ENCODE results near the gene RFX1. TPM values are rescaled to one million over a fixed set of nuclear protein-coding genes. Genes with fewer than 3 reads are reported as not detected.

RFX1 gene
- total RNA-seq, 1 experiment from 2014 or later, result 20.4 TPM

DNA sequence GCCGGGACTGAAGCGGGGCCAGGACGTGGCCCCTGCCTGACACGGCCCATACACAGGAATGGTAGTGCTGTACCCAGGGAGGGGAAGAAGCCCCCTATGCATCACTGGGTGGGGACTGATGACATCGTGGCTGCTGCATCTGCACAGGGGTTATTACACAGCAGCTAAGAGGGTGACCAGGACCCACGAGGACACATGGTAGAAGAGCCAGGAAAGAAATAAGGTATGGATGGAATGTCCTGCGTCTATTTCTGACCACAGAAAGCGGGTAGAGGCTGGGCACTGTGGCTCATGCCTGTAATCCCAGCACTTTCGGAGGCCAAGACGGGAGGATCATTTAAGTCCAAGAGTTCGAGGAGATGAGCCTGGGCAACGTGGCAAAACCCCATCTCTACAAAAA is 29.7 kb downstream of the RFX1 start (continued):
- TF ChIP-seq, protein P1, sequence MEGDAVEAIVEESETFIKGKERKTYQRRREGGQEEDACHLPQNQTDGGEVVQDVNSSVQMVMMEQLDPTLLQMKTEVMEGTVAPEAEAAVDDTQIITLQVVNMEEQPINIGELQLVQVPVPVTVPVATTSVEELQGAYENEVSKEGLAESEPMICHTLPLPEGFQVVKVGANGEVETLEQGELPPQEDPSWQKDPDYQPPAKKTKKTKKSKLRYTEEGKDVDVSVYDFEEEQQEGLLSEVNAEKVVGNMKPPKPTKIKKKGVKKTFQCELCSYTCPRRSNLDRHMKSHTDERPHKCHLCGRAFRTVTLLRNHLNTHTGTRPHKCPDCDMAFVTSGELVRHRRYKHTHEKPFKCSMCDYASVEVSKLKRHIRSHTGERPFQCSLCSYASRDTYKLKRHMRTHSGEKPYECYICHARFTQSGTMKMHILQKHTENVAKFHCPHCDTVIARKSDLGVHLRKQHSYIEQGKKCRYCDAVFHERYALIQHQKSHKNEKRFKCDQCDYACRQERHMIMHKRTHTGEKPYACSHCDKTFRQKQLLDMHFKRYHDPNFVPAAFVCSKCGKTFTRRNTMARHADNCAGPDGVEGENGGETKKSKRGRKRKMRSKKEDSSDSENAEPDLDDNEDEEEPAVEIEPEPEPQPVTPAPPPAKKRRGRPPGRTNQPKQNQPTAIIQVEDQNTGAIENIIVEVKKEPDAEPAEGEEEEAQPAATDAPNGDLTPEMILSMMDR (IDR thresholded peaks at IDR 0.05), result no peak
- no peak for TF ChIP-seq ZNF416 (CRISPR knock-in tag; IDR thresholded peaks at IDR 0.05)

DNA sequence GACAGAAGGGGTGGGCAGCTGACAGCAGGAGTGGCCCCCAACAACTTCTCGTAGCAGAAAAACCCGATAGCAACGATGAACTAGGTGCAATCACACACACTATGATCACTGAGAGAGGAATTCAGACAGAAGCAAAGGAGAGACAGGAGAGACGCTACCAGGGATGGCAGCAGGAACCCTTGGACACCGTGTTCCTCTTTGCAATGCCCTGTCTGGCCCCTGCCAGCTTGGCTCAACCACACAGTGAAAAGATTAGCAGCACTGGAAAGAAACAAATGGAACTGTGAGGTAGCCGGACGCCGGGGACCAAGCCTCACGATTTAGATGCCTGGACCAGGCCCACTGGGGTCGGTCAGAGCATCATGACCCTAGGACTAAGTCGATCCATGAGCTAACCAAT is 30.2 kb downstream of the RFX1 start:
- CTCF ChIA-PET, result interaction anchor here (0.6 kb wide), 1 partner anchor 1033 kb away, joined by 4 read pairs; no protein-coding TSS in a partner anchor
- Mint-ChIP-seq H3K4me3 (no peak overlapping the region), H3K9me3 (no peaks in the 10 kb centered on the region), H3K4me1 (peaks cover 18% of the 10 kb centered on the region), H3K27ac (peak overlapping the region; percentile 70), H3K27me3 (ENCODE audit: low read depth) (no peaks in the 10 kb centered on the region), H3K36me3 (peaks cover 3% of the 10 kb centered on the region; the same call in 1 of the 2 replicates)
- POLR2A ChIA-PET, result no interaction called here
- DNase-seq (ENCODE audit: low spot score), result no peak
- no peak for ATAC-seq
- TF ChIP-seq, protein P2, sequence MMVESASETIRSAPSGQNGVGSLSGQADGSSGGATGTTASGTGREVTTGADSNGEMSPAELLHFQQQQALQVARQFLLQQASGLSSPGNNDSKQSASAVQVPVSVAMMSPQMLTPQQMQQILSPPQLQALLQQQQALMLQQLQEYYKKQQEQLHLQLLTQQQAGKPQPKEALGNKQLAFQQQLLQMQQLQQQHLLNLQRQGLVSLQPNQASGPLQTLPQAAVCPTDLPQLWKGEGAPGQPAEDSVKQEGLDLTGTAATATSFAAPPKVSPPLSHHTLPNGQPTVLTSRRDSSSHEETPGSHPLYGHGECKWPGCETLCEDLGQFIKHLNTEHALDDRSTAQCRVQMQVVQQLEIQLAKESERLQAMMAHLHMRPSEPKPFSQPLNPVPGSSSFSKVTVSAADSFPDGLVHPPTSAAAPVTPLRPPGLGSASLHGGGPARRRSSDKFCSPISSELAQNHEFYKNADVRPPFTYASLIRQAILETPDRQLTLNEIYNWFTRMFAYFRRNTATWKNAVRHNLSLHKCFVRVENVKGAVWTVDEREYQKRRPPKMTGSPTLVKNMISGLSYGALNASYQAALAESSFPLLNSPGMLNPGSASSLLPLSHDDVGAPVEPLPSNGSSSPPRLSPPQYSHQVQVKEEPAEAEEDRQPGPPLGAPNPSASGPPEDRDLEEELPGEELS (CRISPR knock-in tag; IDR thresholded peaks at IDR 0.05), result no peak
- TF ChIP-seq, protein P3, sequence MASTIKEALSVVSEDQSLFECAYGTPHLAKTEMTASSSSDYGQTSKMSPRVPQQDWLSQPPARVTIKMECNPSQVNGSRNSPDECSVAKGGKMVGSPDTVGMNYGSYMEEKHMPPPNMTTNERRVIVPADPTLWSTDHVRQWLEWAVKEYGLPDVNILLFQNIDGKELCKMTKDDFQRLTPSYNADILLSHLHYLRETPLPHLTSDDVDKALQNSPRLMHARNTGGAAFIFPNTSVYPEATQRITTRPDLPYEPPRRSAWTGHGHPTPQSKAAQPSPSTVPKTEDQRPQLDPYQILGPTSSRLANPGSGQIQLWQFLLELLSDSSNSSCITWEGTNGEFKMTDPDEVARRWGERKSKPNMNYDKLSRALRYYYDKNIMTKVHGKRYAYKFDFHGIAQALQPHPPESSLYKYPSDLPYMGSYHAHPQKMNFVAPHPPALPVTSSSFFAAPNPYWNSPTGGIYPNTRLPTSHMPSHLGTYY (CRISPR knock-in tag; IDR thresholded peaks at IDR 0.05), result no peak
- TF ChIP-seq IRF2 (CRISPR knock-in tag; IDR thresholded peaks at IDR 0.05; ENCODE audit: borderline replicate concordance, low read depth), result no peak
- no peak for TF ChIP-seq FOXJ3 (CRISPR knock-in tag; IDR thresholded peaks at IDR 0.05; ENCODE audit: borderline replicate concordance)
- TF ChIP-seq ZNF317 (CRISPR knock-in tag; IDR thresholded peaks at IDR 0.05; ENCODE audit: borderline replicate concordance, low read depth), result no peak
- TF ChIP-seq, protein P4, sequence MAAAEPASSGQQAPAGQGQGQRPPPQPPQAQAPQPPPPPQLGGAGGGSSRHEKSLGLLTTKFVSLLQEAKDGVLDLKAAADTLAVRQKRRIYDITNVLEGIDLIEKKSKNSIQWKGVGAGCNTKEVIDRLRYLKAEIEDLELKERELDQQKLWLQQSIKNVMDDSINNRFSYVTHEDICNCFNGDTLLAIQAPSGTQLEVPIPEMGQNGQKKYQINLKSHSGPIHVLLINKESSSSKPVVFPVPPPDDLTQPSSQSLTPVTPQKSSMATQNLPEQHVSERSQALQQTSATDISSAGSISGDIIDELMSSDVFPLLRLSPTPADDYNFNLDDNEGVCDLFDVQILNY (CRISPR knock-in tag; IDR thresholded peaks at IDR 0.05), result no peak
- TF ChIP-seq, protein P5, sequence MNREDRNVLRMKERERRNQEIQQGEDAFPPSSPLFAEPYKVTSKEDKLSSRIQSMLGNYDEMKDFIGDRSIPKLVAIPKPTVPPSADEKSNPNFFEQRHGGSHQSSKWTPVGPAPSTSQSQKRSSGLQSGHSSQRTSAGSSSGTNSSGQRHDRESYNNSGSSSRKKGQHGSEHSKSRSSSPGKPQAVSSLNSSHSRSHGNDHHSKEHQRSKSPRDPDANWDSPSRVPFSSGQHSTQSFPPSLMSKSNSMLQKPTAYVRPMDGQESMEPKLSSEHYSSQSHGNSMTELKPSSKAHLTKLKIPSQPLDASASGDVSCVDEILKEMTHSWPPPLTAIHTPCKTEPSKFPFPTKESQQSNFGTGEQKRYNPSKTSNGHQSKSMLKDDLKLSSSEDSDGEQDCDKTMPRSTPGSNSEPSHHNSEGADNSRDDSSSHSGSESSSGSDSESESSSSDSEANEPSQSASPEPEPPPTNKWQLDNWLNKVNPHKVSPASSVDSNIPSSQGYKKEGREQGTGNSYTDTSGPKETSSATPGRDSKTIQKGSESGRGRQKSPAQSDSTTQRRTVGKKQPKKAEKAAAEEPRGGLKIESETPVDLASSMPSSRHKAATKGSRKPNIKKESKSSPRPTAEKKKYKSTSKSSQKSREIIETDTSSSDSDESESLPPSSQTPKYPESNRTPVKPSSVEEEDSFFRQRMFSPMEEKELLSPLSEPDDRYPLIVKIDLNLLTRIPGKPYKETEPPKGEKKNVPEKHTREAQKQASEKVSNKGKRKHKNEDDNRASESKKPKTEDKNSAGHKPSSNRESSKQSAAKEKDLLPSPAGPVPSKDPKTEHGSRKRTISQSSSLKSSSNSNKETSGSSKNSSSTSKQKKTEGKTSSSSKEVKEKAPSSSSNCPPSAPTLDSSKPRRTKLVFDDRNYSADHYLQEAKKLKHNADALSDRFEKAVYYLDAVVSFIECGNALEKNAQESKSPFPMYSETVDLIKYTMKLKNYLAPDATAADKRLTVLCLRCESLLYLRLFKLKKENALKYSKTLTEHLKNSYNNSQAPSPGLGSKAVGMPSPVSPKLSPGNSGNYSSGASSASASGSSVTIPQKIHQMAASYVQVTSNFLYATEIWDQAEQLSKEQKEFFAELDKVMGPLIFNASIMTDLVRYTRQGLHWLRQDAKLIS (CRISPR knock-in tag; IDR thresholded peaks at IDR 0.05; ENCODE audit: borderline replicate concordance), result no peak
- no peak for TF ChIP-seq ZNF232 (CRISPR knock-in tag; IDR thresholded peaks at IDR 0.05)
- TF ChIP-seq, protein P6, sequence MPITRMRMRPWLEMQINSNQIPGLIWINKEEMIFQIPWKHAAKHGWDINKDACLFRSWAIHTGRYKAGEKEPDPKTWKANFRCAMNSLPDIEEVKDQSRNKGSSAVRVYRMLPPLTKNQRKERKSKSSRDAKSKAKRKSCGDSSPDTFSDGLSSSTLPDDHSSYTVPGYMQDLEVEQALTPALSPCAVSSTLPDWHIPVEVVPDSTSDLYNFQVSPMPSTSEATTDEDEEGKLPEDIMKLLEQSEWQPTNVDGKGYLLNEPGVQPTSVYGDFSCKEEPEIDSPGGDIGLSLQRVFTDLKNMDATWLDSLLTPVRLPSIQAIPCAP (CRISPR knock-in tag; IDR thresholded peaks at IDR 0.05), result no peak
- no peak for TF ChIP-seq GTF2I (CRISPR knock-in tag; conservative IDR thresholded peaks at IDR 0.05)
- TF ChIP-seq, protein P7, sequence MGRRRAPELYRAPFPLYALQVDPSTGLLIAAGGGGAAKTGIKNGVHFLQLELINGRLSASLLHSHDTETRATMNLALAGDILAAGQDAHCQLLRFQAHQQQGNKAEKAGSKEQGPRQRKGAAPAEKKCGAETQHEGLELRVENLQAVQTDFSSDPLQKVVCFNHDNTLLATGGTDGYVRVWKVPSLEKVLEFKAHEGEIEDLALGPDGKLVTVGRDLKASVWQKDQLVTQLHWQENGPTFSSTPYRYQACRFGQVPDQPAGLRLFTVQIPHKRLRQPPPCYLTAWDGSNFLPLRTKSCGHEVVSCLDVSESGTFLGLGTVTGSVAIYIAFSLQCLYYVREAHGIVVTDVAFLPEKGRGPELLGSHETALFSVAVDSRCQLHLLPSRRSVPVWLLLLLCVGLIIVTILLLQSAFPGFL (CRISPR knock-in tag; IDR thresholded peaks at IDR 0.05; ENCODE audit: borderline replicate concordance), result no peak
